HG02840 (cell line): Measurements from ENCODE around the gene ECHS1.
"Not testable (repeated sequence)": the region's sequence is repeated elsewhere in the genome, so short reads cannot be mapped to it uniquely, and the experiment has no call there.

Experiments used
- ATAC-seq: cut with Tn5 transposase; IDR thresholded peaks from one replicate; pipeline ENCODE4 v1.9.1; 2021; ENCODE audit warnings: mild to moderate bottlenecking, moderate library complexity, moderate number of reproducible peaks; ENCODE audit not compliant: unreplicated experiment, low FRiP score

The ECHS1 gene

DNA sequence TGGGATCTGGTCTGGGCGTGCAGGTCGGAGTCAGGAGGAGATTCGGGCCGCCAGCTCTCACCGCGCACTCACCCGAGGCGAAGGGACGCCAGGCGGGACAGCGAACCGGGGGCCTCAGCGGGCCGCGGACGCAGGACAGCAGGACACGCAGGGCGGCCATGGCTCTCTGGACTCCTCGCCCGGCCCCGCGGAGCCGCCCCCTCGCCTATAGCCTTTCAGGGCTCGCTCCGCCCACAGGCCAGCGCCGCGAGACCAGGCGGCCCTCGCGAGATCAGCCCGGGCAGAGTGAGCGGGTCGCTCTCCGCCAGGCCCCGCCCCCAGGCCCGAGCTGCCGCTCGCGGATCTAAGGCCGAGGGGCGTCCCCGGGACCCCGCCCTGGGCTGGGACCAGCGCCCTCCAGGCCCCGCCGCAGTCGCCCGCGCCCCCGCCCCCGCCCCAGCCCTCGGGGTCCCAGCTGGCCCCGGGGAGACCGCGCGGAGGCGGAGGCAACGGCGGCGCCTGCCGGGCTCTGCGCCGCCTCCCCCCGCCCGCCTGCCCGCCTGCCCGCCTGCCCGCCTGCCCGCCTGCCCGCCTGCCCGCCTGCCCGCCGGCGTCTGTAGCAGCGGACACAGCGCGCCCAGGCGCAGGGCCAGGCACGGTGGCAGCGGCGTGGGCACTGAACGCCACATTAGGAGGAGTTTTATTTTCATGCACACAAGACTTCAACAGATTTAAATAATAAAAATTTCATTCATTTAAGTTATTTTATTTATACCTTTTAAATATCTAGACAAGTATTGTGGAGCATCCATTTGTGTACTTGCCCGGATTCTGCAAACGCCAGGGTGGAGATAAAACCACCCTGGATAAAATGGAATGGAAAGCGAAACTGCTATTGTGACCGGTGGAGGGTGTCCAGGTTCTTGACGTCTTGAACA lies at the start of gene ECHS1:
ECHS1 (minus strand) TSS at position 181 of the 917 bp plus-strand sequence; CDS start at position 160, 21 bp downstream.
- peak; percentile 83 for ATAC-seq

DNA sequence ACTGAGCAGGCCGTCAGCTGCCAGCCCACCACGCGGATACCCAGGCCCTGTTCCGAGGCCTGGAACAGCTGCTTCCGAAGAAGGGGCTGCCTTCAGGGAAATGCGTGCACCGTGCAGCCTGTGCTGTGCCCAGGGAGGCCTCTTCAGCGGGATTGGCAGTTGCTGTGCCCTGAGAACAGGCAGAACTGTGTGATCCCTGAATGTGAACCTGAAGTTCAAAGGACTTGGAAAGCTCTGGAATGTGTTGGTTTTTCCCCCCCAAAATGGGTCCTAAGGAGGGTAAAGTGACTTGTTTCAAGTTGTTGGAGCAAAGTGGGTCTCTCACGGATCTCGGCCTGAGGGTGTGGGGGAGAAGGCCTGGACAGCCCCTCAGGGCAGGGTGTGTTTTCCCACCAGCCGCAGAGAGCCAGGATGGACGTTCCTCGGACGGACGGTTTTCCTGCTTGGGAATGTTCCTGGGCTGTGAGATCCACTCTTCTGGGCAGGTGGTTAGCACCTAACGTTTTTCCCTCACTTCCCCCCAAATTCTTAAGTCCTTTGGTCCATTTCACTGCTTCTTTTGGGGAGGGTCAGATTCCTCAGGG lies 49.2 kb upstream of the ECHS1 start:
- ATAC-seq, result no peak

DNA sequence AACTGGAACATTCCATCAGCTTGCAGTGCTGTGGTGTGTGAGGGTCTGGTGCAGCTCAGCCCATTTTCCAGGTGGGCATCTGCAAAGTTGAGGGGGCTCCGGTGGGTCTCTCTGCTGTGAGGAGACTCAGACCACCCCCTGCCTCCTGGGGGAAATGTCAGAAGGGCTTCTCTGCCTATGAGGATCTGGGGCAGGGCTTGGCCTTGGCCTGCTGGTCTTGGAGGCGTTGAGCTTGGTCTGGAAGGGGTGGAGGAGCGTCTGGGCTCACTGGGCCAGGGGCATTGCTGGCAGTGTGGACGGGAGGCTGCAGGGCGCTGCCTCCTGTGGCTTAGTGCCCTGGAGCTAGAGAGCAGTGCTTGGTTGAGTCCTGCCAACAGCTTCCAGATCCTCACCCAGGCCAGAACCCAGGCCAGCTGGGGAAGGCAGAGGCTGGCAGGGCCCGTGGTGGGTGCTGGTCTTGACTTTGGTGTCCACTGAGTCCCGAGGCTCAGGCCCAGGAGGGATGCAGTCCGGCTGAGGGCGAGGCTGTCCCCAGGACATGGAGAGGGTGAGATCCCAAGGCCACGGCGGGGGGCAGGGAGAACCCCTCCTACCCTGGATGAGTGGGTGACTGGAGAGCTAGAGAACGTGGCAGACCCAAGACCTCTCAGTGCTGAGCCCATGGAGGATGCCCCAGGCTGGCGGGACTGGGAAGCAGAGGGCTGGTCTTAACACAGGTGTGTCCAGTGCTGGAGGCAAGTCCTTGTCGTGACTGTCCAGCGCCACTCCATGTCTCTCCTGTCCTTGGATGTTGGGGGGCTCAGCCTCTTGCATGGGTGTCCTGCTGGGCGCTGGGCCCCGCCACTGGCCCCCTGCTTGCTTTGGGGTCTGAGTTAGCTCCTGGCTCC lies 48.4 kb upstream of the ECHS1 start:
- no peak for ATAC-seq

DNA sequence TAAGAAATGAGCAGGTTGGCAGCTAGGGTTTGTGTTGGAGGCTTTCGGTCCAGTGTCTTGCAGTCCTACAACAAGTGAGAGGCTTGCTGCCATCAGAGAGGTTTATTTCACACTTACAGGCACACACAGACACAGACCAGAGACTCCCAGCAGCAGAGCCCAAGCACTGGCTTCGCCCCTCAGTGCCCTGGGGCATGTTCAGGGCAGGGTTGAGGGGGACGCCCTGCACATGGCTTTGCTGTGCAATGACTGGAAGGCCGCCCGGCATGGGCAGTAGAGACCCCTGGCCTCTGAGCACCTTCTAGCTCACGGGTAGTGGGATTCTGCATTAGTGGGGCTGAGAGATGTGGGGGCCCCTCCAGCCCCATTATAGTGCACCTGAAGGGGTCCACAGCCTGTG lies 47.4 kb upstream of the ECHS1 start:
- ATAC-seq, result no peak

DNA sequence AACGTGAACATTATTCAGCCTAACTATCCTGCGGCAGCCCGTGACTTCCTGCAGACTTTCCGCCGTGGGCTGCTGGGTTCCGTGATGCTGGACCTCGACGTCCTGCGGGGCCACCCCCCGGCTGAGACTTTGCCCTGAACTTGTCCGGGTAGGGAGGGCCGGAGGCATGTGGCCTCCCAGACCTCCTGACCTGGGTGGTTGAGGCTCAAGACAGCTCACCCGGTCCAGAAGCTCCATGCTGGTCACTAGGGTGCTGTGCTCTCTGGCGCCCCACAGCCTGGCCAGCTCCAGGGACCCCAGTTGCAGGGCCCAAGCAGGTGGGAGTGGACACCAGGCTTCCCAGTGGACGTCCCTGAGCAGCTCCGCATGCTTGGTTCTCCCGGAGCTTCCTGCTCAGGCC lies 46.9 kb upstream of the ECHS1 start:
- ATAC-seq, result no peak

DNA sequence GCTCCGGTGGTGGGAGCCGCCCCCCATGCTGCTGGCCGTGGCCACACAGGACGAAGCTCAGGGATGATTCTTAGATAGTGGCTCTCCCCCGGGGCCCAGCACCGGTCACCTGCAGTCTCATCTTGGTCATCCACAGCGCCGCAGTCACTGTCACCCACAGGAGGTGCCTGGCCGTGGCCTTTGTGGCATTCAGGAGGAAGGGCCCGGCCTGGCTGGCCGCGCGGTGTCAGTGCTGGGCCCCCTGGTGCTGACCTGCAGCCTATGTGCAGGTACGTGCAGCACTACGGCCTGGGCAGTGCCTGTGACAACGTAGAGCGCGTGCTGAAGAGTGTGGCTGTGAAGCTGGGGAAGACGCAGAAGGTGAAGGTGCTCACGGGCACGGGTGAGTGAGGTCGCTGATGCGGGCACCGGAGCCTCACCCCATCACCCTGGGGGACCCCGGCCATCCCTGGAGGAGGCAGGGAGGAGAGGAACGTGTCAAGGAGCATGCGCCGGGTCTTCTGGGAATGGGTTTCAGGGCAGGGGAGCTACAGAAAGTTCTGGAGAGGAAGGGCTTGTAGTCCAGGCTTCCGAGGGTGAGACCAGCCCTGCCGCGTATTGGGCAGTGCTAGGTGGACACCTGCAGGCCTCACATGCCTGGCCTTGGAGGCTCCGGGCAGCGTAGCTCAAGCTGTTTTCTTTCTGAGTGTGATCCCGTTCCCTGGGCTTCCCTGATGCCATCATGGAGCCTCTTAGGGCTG lies 46.2 kb upstream of the ECHS1 start:
- ATAC-seq, result no peak

DNA sequence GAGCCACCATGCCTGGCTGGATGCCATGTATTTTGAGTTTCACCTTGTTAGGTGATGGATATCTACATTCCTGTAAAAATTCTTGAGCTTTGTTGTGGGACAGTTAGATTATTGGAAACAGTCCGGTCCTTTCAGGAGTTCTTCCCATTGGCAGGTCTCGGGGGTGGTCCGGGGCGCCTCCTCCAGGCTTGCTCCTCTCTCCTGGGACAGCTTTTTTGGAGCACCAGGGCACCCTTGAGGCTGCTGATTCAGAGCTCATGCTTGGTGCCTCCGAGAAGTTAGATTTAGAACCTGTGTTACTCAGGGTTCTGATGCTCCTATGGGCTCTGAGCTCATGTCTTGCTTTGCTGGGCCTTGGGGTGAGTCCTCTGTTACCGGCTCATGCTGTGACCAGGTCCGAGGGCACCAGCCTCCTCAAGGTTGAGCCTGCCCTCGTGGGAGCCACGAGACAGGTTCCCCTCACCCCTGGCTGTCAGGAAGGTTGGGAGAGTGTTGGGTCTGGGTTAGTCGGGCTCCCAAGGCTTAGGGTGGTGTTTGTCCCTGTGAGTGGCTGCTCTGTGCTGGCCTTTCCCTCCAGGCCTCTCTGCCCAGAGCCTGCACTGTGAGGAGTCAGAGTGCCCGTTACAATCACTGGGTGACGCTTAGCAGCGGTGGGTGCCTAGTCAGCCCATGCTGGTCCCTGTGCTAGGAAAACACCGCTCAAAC lies 45.3 kb upstream of the ECHS1 start:
- ATAC-seq, result no peak

DNA sequence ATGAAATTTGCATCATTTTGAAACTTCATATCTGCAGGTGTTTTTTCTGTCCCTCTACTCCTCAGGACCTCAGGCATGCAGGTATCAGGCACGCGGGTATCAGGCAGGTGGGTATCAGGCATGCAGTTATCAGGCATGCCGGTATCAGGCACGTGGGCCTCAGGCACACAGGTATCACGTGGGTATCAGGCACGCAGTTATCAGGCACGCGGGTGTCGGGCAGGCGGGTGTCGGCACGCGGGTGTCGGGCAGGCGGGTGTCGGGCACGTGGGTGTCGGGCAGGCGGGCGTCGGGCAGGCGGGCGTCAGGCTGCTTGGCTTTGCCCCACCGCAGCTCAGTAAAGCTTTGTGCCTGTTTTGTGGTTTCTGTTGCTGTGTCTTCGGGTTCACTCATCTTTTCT lies 42.6 kb upstream of the ECHS1 start:
- no peak for ATAC-seq

DNA sequence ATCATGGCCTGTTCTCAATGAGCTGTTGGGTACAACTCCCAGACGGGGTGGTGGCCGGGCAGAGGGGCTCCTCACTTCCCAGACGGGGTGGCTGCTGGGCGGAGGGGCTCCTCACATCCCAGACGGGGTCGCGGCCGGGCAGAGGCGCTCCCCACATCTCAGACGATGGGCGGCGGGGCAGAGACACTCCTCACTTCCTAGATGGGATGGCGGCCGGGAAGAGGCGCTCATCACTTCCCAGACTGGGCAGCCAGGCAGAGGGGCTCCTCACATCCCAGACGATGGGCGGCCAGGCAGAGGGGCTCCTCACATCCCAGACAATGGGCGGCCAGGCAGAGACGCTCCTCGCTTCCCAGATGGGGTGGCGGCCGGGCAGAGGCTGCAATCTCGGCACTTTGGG lies 41.2 kb upstream of the ECHS1 start:
- ATAC-seq, result not testable (repeated sequence)

DNA sequence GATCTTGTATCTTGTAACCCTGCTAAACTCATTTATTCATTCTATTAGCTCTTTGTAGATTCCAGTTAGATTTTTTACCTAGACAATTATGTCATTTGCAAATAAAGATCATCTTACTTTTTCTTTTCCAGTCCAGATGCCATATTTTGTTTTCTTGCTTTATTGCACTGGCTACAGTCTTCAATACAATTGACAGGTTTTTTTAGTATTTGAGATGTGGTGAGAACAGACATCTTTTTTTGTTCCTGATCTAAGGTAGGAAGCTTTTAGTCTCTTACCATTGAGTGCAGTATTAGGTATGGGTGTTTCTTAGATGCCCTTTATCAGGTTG lies 39.2 kb upstream of the ECHS1 start:
- no peak for ATAC-seq

DNA sequence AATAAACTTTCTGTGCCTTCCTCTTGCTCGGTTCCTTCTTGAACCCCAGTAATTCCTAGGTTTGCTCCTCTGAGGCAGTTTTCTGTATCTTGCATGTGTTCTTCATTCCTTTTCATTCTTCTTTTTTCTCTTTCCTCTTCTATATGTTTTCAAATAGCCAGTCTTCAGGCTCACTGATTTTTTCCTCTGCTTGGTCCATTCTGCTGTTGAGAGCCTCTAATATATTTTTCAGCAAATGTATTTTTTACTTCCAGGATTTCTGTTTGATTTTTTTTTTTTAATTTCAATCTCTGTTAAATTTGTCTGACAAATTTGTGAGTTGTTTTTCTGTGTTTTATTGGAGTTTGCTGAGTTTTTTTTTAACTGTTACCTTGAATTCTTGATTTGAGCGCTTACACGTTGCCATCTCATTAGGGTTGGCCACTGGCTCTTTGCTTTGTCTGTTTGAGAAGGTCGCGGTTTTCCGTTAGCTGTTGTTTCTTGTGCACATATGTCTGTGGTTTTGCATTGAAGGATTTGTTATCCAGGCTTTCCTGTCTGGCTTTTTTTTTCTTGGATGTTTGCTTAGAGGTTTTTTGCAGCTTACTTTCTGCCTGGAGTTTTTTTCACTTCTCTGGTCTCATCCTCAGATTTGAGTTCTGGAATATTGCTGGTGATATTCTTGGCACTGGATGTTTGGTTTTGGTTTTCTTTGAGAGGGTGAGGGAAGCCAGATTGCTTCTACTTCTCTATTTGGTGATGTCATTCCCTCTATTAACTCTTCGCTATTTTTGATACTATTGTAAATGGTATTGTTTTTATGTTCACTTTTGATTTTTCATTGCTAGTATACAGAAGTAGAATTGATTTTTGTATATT lies 38.6 kb upstream of the ECHS1 start:
- ATAC-seq, result no peak

DNA sequence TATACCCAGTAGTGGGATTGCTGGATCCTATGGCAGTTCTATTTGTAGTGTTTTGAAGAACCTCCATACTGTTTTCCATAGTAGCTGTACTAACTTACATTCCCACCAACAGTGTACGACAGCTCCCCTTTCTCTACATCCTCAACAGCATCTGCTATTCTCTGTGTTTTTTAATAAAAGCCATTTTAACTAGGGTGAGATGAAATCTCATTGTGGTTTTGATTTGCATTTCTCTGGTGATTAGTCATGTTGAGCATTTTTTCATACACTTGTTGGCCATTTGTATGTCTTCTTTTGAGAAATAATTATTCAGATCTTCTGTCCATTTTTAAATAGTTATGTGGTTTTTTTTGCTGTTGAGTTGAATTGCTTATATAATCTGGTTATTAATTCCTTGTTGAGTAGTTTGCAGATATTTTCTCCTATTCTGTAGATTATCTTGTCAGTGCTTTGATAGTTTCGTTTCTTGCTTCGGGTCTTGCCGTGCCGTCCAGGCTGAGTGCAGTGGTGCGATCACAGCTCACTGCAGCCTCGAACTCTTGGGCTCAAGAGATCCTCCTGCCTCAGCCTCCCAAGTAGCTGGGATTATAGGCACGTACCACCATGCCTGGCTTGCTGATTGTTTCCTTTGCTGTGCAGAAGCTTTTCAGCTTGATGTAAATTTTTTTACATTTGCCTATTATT lies 32.8 kb upstream of the ECHS1 start:
- no peak for ATAC-seq

DNA sequence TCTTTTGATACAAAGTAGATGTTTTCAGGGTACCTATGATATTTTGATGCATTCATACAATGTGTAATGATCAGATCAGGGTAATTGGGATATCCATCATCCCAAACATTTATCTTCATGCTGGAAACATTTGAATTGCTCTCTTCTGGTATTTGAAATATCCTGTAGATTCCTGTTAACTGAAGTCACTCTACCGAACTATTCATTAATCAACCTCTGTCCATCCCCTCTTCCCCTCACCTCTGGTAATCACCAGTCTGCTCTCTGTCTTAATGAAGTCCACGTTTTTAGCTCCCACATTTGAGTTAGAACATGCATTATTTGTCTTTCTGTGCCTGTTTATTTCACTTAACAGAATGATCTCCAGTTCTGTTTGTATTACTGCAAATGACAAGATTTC lies 32.1 kb upstream of the ECHS1 start:
- no peak for ATAC-seq

DNA sequence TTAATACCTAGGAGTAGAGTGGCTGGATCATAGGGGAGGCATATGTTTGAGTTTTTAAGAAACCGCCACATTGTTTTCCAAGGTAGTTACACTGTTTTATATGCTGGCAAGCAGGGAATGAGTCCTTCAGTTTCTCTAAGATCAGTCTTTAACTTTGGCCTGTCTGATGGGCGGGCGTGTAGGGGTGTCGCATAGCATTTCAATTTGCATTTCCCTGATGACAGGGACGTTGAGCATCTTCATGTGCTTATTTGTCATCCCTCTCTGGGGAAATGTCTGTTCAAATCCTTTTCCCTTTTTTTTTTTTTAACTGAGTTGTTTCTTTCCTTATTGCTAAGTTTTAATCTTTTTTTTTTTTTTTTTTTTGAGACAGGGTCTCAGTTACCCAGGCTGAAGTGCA lies 30.6 kb upstream of the ECHS1 start:
- ATAC-seq, result no peak

DNA sequence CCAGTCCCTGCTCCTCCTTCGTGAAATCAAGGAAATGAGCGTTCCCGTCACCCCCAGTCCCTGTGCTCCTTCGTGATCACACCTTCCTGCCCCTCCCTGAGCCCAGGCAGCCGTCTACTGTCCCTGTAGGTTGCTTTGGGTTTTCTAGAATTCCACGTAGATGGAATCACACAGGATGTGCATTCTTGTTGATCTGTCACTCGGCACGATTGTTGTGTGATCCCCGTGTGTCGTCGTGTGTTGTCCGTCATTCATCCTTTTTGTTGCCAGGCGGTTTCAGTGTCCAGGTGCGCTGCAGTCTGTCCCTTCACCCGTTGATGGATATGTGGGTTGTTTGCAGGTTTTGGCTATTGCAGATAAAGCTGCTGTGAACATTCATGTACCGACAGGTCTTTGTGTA lies 30.2 kb upstream of the ECHS1 start:
- no peak for ATAC-seq

DNA sequence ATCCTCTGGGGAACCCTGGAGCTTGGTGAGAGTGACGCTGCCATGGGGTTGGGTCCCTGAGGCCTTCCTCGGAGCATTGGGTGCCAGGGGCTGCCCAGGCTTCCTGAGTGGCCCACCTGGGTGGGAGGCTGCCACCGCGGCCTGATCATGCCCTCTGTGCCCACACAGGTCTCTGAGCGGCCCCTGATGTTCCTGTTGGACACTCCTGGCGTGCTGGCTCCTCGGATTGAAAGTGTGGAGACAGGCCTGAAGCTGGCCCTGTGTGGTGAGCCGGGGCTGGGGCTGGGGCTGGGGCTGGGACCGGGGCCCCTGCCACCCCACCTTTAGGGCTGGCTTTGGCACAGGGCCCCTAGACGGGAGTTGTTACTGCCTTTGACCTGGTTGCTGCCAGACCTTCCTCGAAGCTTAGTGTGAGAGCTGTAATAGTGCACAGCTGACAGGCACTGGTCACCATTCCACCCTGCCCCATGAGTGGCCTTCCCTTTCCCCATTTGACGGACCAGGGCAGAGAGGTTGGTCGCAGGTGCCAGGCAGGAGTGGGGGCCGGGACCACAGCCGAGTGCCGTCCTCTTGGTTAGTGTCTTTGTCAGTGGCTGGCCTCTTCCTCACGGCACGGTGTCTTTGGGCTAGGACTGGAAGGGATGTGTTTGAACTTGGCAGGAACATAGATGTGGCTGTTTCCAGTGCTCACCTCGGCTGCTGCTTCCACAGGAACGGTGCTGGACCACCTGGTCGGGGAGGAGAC lies 29.0 kb upstream of the ECHS1 start:
- ATAC-seq, result no peak

DNA sequence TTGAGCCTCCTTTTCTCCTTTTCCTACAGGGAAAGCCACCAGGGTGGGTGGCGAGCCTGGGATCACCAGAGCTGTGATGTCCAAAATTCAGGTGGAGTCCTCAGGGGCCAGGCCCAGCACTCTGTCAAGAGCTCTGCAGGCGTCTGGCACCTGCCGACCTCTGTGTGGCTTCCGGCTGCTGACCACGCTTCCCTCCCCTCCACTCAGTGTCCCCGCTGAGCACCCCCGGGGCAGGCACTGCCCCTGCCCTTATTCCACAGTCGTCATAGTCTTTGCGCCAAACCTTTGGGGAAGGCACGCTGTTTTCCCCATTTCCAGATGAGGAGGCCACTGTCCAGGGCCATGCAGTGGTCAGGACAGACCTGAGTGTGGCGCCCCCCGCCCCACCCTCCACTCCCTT lies 28.3 kb upstream of the ECHS1 start:
- ATAC-seq, result no peak
